HG03342 (cell line): Measurements from ENCODE around the gene SNRNP35.
A peak's percentile ranks its signal among the peaks of the same experiment; 100 is the strongest.
"Not testable (repeated sequence)": the region's sequence is repeated elsewhere in the genome, so short reads cannot be mapped to it uniquely, and the experiment has no call there.

Experiments used
- ATAC-seq: cut with Tn5 transposase; IDR thresholded peaks from one replicate; pipeline ENCODE4 v1.9.1; 2021; ENCODE audit warnings: mild to moderate bottlenecking, moderate library complexity; ENCODE audit not compliant: unreplicated experiment

Gene SNRNP35

GRCh38 chr12:123457980-123458779, at the start of gene SNRNP35:
TSS of gene SNRNP35 (plus strand) at chr12:123458139. CDS start at chr12:123465541, 7,402 bp downstream.
- ATAC-seq = peak; percentile 50

- not testable (repeated sequence) for ATAC-seq
These were observed 49.3 kb upstream of the SNRNP35 start for GRCh38 chr12:123408619-123409018.

- not testable (repeated sequence) for ATAC-seq
These were observed 48.5 kb upstream of the SNRNP35 start for GRCh38 chr12:123409284-123410040.

- no peak for ATAC-seq
These were observed 47.9 kb upstream of the SNRNP35 start for GRCh38 chr12:123410041-123410412.

- no peak for ATAC-seq
These were observed 36.6 kb upstream of the SNRNP35 start for GRCh38 chr12:123421314-123421713.

- ATAC-seq = peak; percentile 93
These were observed 30.7 kb upstream of the SNRNP35 start for GRCh38 chr12:123427036-123427769.

- no peak for ATAC-seq
These were observed 29.3 kb upstream of the SNRNP35 start for GRCh38 chr12:123428591-123428990.

- not testable (repeated sequence) for ATAC-seq
These were observed 28.8 kb upstream of the SNRNP35 start for GRCh38 chr12:123429101-123429500.

- not testable (repeated sequence) for ATAC-seq
These were observed 25.8 kb upstream of the SNRNP35 start for GRCh38 chr12:123431951-123432817.

- no peak for ATAC-seq
These were observed 24.3 kb upstream of the SNRNP35 start for GRCh38 chr12:123433615-123434014.

GRCh38 chr12:123435636-123436016, 22.3 kb upstream of the SNRNP35 start:
- ATAC-seq = no peak

GRCh38 chr12:123436017-123436964, 21.6 kb upstream of the SNRNP35 start, which contains the start of gene RILPL2:
TSS of gene RILPL2 (minus strand) at chr12:123436684. CDS start at chr12:123436420, 264 bp downstream.
- ATAC-seq = peak; percentile 77

- ATAC-seq = peak; percentile 38
These were observed 16.3 kb upstream of the SNRNP35 start for GRCh38 chr12:123441523-123442164.

GRCh38 chr12:123442774-123443173, 15.2 kb upstream of the SNRNP35 start:
- ATAC-seq = no peak

GRCh38 chr12:123444092-123445026, 13.6 kb upstream of the SNRNP35 start:
- ATAC-seq = no peak

GRCh38 chr12:123445388-123446332, 12.3 kb upstream of the SNRNP35 start:
- no peak for ATAC-seq
